Measurements from ENCODE around the gene SNX11.
A peak's percentile ranks its signal among the peaks of the same experiment; 100 is the strongest.

SNX11 gene

DNA sequence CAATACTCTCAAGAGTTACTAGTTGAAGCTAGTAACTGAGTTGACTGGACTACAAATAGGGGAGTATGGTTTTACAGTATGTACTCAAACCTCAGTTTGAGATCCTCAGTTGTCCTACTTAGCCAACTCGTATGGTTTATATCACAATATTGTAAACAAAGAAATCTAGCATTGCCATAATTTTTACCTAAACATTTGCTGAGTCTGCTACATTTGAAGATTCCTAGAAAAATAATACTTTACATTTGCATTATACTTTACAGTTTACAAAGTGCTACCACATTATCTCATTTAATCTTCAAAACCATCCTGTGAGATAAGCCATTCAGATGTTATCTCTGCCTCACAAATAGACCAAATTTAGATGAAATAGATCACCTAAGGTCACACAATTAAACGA lies 22.6 kb upstream of the SNX11 start:
- H3K36me3 ChIP-seq = peaks cover 11% of the 10 kb centered on the region
- H3K27ac ChIP-seq = no peak overlapping the region
- no peaks in the 10 kb centered on the region for H3K27me3 ChIP-seq (ENCODE audit: insufficient read depth, low read depth, severe bottlenecking)
- DNase-seq = no peak
- TF ChIP-seq, protein P1, sequence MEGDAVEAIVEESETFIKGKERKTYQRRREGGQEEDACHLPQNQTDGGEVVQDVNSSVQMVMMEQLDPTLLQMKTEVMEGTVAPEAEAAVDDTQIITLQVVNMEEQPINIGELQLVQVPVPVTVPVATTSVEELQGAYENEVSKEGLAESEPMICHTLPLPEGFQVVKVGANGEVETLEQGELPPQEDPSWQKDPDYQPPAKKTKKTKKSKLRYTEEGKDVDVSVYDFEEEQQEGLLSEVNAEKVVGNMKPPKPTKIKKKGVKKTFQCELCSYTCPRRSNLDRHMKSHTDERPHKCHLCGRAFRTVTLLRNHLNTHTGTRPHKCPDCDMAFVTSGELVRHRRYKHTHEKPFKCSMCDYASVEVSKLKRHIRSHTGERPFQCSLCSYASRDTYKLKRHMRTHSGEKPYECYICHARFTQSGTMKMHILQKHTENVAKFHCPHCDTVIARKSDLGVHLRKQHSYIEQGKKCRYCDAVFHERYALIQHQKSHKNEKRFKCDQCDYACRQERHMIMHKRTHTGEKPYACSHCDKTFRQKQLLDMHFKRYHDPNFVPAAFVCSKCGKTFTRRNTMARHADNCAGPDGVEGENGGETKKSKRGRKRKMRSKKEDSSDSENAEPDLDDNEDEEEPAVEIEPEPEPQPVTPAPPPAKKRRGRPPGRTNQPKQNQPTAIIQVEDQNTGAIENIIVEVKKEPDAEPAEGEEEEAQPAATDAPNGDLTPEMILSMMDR (IDR thresholded peaks at IDR 0.05; ENCODE audit: low read depth, low read length) = no peak
- H3K4me3 ChIP-seq (ENCODE audit: low read depth, low read length) = no peak overlapping the region
- H3K9me3 ChIP-seq (ENCODE audit: severe bottlenecking) = no peaks in the 10 kb centered on the region

- no peak for DNase-seq
- Histone ChIP-seq H3K36me3 (peaks cover 25% of the 10 kb centered on the region), H3K4me3 (ENCODE audit: low read depth, low read length) (no peak overlapping the region), H3K9me3 (ENCODE audit: severe bottlenecking) (no peaks in the 10 kb centered on the region), H3K27me3 (ENCODE audit: insufficient read depth, low read depth, severe bottlenecking) (no peaks in the 10 kb centered on the region), H3K27ac (no peak overlapping the region)
- TF ChIP-seq, protein P1 (IDR thresholded peaks at IDR 0.05; ENCODE audit: low read depth, low read length) = no peak
Measured at GRCh38 chr17:48093341-48094045, 14.1 kb upstream of the SNX11 start.

DNA sequence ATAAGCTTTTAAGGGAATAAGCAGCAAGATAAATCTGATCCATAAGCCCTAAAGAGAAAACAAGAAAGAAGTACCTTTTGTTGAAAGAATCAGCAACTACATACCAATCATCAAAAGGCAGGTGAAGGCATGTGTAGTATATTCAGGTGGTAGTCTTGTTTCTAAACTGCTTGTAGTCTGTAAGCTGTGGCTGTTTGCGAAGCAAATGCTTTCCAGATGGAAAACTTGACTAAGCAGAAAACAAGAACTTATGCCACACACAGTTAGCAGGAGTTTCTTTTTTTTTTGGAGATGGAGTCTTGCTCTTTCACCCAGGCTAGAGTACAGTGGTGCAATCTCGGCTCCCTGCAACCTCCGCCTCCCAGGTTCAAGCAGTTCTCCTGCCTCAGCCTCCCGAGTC lies 12.0 kb upstream of the SNX11 start:
- no peak overlapping the region for H3K27ac ChIP-seq
- peaks cover 29% of the 10 kb centered on the region for H3K36me3 ChIP-seq
- H3K27me3 ChIP-seq (ENCODE audit: insufficient read depth, low read depth, severe bottlenecking) = no peaks in the 10 kb centered on the region
- no peak overlapping the region for H3K4me3 ChIP-seq (ENCODE audit: low read depth, low read length)
- DNase-seq = no peak
- H3K9me3 ChIP-seq (ENCODE audit: severe bottlenecking) = no peaks in the 10 kb centered on the region
- TF ChIP-seq, protein P1 (IDR thresholded peaks at IDR 0.05; ENCODE audit: low read depth, low read length) = no peak

DNA sequence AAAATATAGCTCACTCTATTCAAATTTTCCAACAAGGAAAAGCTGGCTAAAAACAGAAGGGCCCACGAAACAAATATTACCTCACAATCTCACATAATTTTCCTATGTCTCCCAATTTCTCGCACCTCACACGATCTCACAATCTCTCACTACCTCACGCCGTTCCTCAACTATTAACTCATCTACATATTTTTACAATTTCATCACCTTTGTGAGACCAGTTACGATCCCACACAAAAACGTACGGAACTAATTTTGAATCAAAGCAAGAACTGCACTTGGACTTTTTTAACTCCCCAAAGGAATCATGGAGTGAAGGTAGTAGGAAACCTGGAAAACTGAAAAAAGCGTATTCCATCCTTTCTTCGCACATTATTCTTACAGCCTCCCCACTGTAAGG lies 7.4 kb upstream of the SNX11 start:
- TF ChIP-seq, protein P1 (IDR thresholded peaks at IDR 0.05; ENCODE audit: low read depth, low read length) = no peak
- Histone ChIP-seq H3K27ac (peak overlapping the region; percentile 91), H3K9me3 (ENCODE audit: severe bottlenecking) (peaks cover 5% of the 10 kb centered on the region), H3K36me3 (peaks cover 14% of the 10 kb centered on the region), H3K4me3 (ENCODE audit: low read depth, low read length) (peak overlapping the region; percentile 63), H3K27me3 (ENCODE audit: insufficient read depth, low read depth, severe bottlenecking) (no peaks in the 10 kb centered on the region)
- DNase-seq = no peak

GRCh38 chr17:48100591-48101011 lies 7.0 kb upstream of the SNX11 start:
- peak; percentile 75 for DNase-seq
- H3K9me3 ChIP-seq (ENCODE audit: severe bottlenecking) = peaks cover 5% of the 10 kb centered on the region
- peaks cover 10% of the 10 kb centered on the region for H3K36me3 ChIP-seq
- no peaks in the 10 kb centered on the region for H3K27me3 ChIP-seq (ENCODE audit: insufficient read depth, low read depth, severe bottlenecking)
- peak overlapping the region; percentile 91 for H3K27ac ChIP-seq
- TF ChIP-seq, protein P1 (IDR thresholded peaks at IDR 0.05; ENCODE audit: low read depth, low read length) = no peak
- peak overlapping the region; percentile 63 for H3K4me3 ChIP-seq (ENCODE audit: low read depth, low read length)

All from WERI-Rb-1 (cell line).